GM12874 (cell line): Measurements from ENCODE around the gene KIRREL3.

ENCODE experiments used
- CTCF ChIP-seq: IDR thresholded peaks from 2 replicates; pipeline ENCODE4 v1.5.1; 2011; ENCODE audit warnings: low read depth, mild to moderate bottlenecking, control low read depth, low read length, moderate library complexity; ENCODE audit not compliant: insufficient read depth

Gene KIRREL3

GRCh38 chr11:126419801-126420697, 580.5 kb downstream of the KIRREL3 start:
- no peak for TF ChIP-seq CTCF

- no peak for TF ChIP-seq CTCF
Observed at GRCh38 chr11:126418887-126419286, 581.7 kb downstream of the KIRREL3 start.

GRCh38 chr11:126417091-126417862, 583.3 kb downstream of the KIRREL3 start:
- no peak for TF ChIP-seq CTCF

- TF ChIP-seq CTCF: no peak
Observed at GRCh38 chr11:126416542-126417090, 584.0 kb downstream of the KIRREL3 start.

GRCh38 chr11:126415669-126416420, 584.7 kb downstream of the KIRREL3 start:
- TF ChIP-seq CTCF: no peak

- TF ChIP-seq CTCF: no peak
Observed at GRCh38 chr11:126415128-126415527, 585.4 kb downstream of the KIRREL3 start.
